Neural crest cell (in vitro differentiated cells): ENCODE data around the gene SMOC2. TPM values are rescaled to one million over a fixed set of nuclear protein-coding genes. Genes with fewer than 3 reads are reported as not detected.
A peak's percentile ranks its signal among the peaks of the same experiment; 100 is the strongest.

Experiments used
- DNase-seq: peaks from one replicate; pipeline ENCODE4 v3.0.0; 2021; ENCODE audit warnings: low read depth, mixed read lengths, low spot score
- H3K27ac Mint-ChIP-seq: one replicate; pipeline ENCODE4 v1.8.0; 2021; ENCODE audit warnings: mild to moderate bottlenecking, mixed read lengths; ENCODE audit not compliant: unreplicated experiment
- H3K27me3 Mint-ChIP-seq: 2 replicates; pipeline ENCODE4 v1.8.0; 2021; ENCODE audit warnings: low read depth, mild to moderate bottlenecking, mixed read lengths
- H3K36me3 Mint-ChIP-seq: 2 replicates; pipeline ENCODE4 v1.8.0; 2021; ENCODE audit warnings: low read depth, mild to moderate bottlenecking, mixed read lengths
- H3K4me1 Mint-ChIP-seq: 2 replicates; pipeline ENCODE4 v1.8.0; 2021; ENCODE audit warnings: mixed read lengths
- H3K4me3 Mint-ChIP-seq: one replicate; pipeline ENCODE4 v1.8.0; 2021; ENCODE audit warnings: mild to moderate bottlenecking, mixed read lengths
- H3K9me3 Mint-ChIP-seq: 2 replicates; pipeline ENCODE4 v1.8.0; 2021; ENCODE audit warnings: mixed read lengths
- CTCF ChIP-seq: fragments of 200-600 bp; sonication (generic); conservative IDR thresholded peaks from 2 replicates; pipeline ENCODE4 v1.5.0; 2021; ENCODE audit warnings: antibody characterized with exemption, mild to moderate bottlenecking
- total RNA-seq: library from RNA; stranded (reverse); gene quantifications from 2 replicates; pipeline ENCODE4 v1.2.1, GENCODE V29; 2021

Gene SMOC2
- total RNA-seq, 1 donor from 2014 or later = 0.23 TPM

DNA sequence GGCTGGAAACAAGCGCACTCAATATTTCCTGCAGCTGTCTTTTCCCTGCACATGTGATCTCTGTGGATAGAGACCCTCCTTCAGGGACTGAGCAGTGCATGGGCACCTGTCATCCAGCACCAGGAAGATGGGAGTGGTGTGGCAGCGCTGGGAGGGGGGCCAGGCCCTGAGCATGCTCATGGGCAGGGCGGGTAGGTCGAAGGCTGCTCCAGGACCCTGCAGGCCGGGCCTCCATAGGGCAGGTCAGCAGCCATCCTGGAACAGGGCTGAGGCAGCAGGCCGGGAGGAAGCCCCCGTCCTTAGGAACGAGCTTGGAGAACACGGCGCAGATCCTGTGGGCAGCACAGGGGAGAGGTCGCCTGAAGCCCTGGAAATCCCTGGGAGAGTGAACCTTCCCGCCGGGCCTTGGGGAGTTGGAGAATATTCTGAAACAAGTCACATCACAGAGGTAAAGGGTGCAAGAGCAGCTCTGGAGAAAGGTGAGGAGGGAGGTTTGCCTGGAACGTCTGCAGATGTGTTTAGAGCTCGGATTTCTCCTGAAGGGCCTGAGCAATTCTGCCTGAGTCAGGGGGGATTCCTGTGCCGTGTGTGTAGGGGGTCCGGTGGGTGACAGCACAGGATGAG is 133.2 kb downstream of the SMOC2 start:
- DNase-seq = no peak
- Mint-ChIP-seq H3K4me3 (no peak overlapping the region), H3K36me3 (no peaks in the 10 kb centered on the region), H3K27ac (no peak overlapping the region), H3K9me3 (no peaks in the 10 kb centered on the region), H3K27me3 (no peaks in the 10 kb centered on the region), H3K4me1 (peaks cover 6% of the 10 kb centered on the region)
- TF ChIP-seq CTCF = no peak

DNA sequence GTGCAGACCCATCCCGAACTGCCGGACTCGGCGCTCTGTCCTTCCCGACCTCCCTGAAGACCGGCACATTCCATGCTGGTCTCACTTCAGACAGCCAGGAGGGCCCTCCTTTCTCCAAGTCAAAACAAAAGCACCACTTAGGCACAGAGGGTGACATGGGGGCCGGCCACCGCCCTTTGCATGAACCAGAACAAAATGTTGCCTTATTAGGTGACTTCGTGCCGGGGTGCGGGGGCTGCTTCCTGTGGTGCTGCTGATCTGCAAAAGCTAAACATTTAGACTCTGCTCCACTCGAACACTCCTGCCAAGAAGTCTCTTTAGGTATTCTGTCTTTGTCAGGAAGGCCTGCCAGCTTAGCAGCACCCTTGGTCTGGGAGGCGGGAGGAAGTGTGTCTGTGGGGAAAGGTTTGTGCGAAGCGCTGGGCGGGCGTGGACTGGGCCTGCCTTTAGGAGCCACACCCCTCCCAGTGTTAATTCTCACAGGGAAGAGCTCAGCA is 133.8 kb downstream of the SMOC2 start:
- Mint-ChIP-seq H3K4me1 (peaks cover 6% of the 10 kb centered on the region), H3K27me3 (no peaks in the 10 kb centered on the region), H3K27ac (peak overlapping the region; percentile 19), H3K4me3 (no peak overlapping the region), H3K36me3 (no peaks in the 10 kb centered on the region), H3K9me3 (no peaks in the 10 kb centered on the region)
- no peak for DNase-seq
- TF ChIP-seq CTCF = no peak

DNA sequence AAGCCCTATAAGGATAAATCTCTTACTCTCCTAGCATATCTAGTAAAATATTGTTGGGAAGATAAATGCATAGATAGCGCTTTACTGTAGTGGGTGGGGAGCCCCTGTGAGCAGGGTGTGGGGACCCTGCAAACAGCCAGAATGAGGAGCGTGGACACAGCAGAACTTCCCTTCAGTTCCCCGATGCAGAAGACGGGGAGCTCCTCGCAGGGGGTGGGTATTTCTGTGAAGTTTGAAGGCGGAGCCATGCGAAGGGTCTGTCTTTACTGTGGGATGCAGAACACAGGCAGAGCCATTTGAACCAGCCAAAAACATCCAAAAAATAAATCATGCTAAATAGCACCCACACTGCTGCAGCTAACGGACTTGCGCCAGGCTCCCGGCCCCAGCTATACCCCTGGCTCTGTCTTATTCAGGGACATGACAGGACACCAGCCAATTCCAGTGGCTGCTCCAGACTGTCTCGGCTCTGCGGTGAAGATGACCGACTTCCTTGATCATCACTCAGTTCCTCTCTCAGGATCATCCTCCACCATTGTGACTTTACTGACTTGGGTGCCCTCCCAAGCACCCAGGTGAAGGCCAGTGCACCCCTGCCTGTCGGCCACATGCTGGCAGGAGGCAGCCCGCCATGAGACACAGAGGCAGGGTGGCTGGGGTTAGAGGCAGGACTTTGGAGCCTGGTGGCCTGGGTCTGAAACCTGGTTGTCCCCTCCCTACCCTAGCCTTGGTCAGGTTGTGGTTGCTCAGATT is 134.5 kb downstream of the SMOC2 start:
- Mint-ChIP-seq H3K4me1 (peaks cover 6% of the 10 kb centered on the region), H3K9me3 (no peaks in the 10 kb centered on the region), H3K27ac (no peak overlapping the region), H3K36me3 (no peaks in the 10 kb centered on the region), H3K4me3 (no peak overlapping the region), H3K27me3 (no peaks in the 10 kb centered on the region)
- TF ChIP-seq CTCF = no peak
- no peak for DNase-seq

DNA sequence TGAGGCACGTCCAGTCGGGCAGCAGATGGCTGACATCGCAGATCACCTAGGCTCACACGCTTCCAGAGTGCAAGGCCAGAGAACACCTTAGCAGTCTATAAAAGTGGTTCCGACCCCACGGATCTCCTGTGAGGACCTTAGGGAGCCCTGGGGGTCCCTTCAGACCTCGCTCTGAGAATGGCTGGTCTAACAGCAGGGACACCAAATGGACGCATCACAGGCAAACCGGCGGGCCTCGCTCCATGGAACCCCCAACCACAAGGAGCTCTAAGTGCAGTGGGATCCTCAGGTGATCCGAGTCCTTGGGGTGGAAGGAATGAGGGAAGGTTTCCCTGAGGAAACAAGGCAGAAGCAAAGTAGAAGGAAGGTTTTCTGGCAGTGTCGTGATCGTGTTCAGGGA is 135.4 kb downstream of the SMOC2 start:
- Mint-ChIP-seq H3K36me3 (no peaks in the 10 kb centered on the region), H3K9me3 (no peaks in the 10 kb centered on the region), H3K4me3 (no peak overlapping the region), H3K27ac (no peak overlapping the region), H3K27me3 (no peaks in the 10 kb centered on the region), H3K4me1 (peaks cover 6% of the 10 kb centered on the region)
- no peak for DNase-seq
- no peak for TF ChIP-seq CTCF

DNA sequence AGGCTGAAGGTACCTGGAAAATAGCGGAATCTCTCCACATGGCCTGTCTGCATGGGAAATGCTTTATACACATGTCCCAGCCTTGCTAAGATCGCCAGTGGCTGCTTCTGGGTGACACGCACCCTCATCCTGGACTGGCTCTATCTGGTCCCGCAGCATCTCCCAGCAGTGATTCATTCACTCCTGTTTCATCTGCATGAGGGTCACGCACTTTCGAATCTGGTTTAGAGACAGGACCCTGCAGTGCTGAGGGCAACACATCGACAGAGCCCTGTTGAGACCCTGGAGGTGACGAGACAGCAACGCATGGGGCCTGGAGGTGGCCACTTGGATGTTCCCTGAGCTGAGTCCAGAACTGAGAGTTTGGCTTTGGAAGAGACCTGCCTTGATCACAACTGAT is 136.5 kb downstream of the SMOC2 start:
- Mint-ChIP-seq H3K27me3 (no peaks in the 10 kb centered on the region), H3K4me1 (peaks cover 6% of the 10 kb centered on the region), H3K4me3 (no peak overlapping the region), H3K27ac (no peak overlapping the region), H3K9me3 (no peaks in the 10 kb centered on the region), H3K36me3 (no peaks in the 10 kb centered on the region)
- no peak for DNase-seq
- TF ChIP-seq CTCF = no peak
